Central memory CD4-positive, alpha-beta T cell (primary cell): ENCODE data around the gene WARS2.
"Not testable (repeated sequence)": the region's sequence is repeated elsewhere in the genome, so short reads cannot be mapped to it uniquely, and the experiment has no call there.

Experiments
- DNase-seq: peaks from one replicate; pipeline ENCODE4 v3.0.0; 2022
- total RNA-seq, 3 experiments: gene quantifications; one replicate each; lab custom pipeline; 2026; lab: John Stamatoyannopoulos, UW

The WARS2 gene
- 12.7 to 34.2 (median 20.5) reads per million in 3 experiments for total RNA-seq

DNA sequence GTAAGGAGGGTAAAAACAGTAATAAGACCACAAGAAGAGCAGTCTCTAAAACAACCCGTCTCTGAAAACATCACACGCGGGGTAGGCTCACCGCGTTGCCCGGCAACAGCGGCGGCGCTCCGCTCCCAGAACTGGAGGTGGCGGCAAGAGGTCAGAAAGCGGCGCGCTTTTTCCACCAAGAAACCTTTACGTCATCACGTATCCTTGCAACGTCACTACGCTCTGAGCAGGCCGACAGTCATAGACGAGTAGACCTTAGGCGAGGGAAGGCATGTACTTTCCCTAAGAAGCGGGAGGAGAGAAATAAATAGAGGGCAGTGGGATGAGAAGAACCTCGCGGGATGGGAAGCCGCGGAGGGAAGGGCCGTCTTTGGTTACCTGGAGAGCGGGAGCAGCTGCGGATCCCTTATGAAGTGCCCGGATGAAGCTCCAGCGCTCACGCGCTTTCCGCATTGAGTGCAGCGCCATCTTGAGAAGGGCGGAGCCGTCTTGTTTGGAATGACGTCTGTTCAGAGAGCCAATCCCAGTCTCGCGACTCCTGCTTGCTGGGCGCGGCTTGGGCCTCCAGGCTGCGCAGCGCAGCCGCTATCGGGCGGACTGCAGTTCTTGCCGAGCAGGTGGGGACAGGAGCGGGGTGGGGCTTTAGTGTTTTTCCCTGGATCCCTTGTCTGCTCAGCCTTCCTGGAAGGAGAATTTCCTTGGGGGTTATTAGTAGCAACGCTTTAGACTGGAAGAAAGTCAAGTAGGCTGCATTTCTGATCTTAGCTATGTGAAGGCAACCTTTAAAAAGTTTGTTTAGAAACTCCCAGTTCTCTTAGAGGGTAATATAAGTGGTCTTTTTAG, at the start of gene WARS2:
TSS of gene WARS2 (minus strand) at position 477 of the 843 bp plus-strand sequence. CDS start at position 468, 9 bp downstream.
- peak; percentile 97 for DNase-seq

DNA sequence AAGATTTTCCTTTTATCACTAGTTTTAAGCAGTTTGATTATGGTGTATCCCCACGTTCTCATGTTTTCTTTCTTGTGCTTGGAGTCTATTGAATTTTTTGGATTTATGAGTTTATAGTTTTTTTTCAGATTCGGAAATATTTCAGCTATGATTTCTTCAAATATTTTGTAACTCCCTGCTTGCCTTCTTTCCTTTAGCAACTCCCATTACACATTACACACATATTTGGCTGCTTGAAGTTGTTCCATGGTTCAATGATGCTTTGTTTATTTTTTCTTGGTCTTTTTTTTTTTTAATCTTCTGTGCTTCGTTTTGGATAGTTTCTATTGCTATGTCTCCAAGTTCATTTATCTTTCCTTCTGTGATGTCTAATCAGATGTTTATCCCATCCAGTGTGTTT, 48.5 kb upstream of the WARS2 start:
- DNase-seq, result no peak

DNA sequence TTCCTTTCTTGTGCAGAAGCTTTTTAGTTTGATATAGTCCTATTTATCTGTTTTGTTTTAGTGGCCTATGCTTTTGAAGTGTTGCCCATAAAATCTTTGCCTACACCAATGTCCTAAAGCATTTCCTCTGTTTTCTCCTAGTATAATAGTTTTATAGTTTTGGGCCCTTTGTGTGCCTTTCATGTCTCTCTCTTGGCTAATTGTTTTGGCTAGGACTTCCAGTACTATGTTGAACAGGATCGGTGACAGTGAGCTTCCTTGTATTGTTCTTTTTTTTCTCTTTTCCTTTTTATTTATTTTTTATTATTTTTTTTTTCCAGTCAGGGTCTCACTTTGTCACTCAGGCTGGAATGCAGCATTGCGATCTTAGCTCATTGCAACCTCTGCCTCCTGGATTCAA, 47.0 kb upstream of the WARS2 start:
- DNase-seq, result no peak

GRCh38 chr1:119186471-119186870, 46.0 kb upstream of the WARS2 start:
- DNase-seq, result no peak

GRCh38 chr1:119184972-119185371, 44.5 kb upstream of the WARS2 start:
- DNase-seq, result no peak

DNA sequence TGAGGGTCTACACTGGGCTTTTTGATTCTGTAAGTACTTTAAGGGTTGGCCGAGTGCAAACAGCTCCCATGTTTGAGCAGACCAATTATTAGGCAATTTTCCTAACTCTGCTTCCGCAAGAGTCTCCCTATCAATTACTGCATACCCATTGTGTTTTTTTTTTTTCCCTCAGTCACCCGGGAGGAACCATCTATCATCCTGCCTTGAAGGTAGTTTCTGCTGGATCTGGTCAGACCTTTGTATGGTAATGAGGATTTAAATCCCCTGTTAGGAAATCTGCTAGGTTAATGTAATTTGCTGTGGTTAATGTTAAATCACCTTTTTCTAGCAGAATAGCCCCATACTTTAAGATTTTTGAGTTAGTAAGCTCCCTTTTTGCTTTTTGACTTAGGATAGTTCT, 40.8 kb upstream of the WARS2 start:
- no peak for DNase-seq

DNA sequence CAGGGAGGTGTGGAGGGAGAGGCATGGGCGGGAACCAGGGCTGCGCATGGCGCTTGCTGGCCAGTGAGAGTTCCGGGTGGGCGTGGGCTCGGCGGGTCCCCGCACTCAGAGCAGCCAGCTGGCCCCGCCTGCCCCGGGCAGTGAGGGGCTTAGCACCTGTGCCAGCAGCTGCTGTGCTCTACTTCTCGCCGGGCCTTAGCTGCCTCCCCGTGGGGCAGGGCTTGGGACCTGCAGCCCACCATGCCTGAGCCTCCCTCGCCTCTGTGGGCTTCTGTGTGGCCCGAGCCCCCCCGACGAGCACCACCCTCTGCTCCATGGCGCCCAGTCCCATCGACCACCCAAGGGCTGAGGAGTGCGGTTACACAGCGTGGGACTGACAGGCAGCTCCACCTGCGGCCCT, 38.6 kb upstream of the WARS2 start:
- no peak for DNase-seq

DNA sequence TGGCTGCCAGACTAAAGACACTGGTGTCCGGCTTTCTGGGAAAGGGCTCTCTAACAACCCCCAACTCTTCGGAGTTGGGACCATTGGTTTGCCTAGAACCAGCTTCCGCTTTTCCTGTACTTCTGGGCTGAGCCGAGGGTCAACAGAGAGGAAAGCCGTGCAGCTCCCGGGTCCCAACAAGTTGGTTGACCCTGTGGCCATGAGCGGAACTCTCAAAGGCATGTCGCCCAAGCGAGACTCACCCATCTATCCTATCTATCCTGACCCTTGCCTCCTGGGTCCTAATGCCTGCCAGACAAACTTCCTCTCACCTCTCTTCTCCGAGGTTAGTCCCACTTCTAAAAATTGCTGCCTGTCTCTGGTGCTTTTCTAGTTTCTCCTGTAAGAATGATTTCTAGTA, 32.5 kb upstream of the WARS2 start:
- not testable (repeated sequence) for DNase-seq

GRCh38 chr1:119171381-119172010, 31.0 kb upstream of the WARS2 start:
- not testable (repeated sequence) for DNase-seq

- no peak for DNase-seq
Observed at GRCh38 chr1:119163396-119163795, 22.9 kb upstream of the WARS2 start.

- DNase-seq, result no peak
Observed at GRCh38 chr1:119160866-119161265, 20.4 kb upstream of the WARS2 start.

- DNase-seq, result no peak
Observed at GRCh38 chr1:119160409-119160808, 20.0 kb upstream of the WARS2 start.

DNA sequence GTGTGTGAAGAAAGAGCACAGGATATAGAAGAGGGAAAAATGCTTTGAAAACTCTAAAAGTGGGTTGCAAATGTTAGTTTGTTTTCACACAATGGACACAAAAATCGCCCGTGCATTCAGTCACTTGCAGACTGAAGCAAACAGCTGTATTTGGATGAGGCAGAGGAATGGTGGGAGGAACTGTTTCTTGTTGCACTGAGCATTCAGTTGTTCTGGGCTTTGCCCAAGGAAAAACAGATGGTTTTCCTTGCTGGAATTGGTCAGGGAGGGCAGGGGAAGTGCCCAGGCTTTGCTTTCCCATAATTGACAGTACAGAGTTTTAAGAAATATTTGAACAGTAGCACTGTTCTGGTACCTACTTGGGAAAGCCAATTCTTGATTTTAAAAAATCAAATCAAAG, 19.5 kb upstream of the WARS2 start:
- no peak for DNase-seq

GRCh38 chr1:119159111-119159510, 18.7 kb upstream of the WARS2 start:
- DNase-seq, result no peak

DNA sequence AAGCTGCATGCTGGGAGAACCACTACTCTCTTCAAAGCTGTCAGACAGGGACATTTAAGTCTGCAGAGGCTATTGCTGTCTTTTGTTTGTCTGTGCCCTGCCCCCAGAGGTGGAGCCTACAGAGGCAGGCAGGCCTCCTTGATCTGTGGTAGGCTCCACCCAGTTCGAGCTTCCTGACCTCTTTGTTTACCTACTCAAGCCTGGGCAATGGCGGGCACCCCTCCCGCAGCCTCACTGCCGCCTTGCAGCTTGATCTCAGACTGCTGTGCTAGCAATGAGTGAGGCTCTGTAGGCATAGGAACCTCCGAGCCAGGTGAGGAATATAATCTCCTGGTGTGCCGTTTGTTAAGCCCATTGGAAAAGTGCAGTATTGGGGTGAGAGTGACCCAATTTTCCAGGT, 16.3 kb upstream of the WARS2 start:
- not testable (repeated sequence) for DNase-seq

DNA sequence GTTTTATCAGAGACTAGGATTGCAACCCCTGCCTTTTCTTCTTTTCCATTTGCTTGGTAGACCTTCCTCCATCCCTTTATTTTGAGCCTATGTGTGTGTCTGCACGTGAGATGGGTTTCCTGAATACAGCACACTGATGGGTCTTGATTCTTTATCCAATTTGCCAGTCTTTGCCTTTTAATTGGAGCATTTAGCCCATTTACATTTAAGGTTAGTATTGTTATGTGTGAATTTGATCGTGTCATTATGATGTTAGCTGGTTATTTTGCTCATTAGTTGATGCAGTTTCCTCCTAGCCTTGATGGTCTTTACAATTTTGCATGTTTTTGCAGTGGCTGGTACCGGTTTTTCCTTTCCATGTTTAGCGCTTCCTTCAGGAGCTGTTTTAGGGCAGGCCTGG, 14.6 kb upstream of the WARS2 start:
- DNase-seq, result not testable (repeated sequence)

- no peak for DNase-seq
Observed at GRCh38 chr1:119150150-119150549, 9.7 kb upstream of the WARS2 start.

DNA sequence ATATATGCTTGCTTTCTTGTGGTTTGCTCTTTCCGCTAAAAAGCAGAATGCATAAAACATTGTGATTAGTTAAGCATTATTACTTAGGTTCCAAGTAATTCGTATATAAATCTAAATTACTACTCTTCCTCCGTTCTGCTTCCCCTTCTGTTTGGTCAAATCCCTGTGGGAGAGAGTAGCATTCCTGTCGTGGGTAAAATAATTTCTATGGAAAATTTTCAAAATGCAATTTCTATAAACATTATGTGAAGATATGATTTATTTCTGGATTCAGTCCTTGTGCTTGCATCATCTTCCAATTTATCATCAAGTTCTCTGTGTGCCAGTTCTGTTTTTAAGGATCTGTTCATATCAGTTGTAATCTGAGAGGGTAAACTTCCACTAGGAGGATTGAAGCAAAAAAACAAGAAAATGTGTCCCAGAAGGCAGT, 7.2 kb upstream of the WARS2 start:
- no peak for DNase-seq

DNA sequence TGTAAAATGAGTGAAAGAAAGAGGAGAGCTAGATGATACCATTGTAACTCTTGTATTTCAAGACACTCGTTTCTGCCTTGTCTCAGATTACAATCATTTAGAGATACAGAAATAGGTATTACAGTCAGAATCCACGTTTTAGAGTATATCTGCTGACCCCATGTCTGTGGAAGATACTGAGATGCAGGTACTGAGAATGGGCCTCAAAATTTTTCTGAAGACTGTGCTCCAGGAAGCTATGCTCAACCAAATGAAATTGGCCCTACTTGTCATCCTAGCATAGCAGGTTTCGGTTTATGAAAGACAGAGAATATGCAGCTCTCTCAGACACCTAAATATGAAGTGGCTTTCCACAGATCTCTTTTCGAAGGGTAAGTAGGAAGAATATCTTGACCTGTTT, 6.0 kb upstream of the WARS2 start:
- DNase-seq, result no peak

- DNase-seq, result no peak
Observed at GRCh38 chr1:119144813-119145212, 4.4 kb upstream of the WARS2 start.

- DNase-seq, result no peak
Observed at GRCh38 chr1:119143706-119144105, 3.3 kb upstream of the WARS2 start.

DNA sequence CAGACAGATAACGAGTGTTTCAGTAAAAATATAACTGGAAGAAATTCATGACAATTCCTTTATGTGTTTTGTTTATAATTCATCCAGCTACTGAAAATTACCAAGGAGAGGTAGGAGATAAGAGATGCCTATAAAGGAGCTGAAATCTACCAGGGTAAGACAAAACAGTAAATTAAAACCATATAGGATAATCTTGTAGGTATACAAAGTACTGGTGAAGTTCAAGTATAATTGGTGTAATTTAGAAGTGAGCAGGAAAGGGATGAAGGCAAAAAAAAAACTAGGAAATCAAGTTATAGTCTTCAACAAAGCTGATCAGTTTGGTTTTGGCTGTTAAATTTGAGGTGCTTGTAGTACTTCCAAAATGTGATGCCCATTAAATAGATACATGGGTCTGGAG, 1.2 kb upstream of the WARS2 start:
- no peak for DNase-seq

- DNase-seq, result no peak
Observed at GRCh38 chr1:119141020-119141424, 569 bp upstream of the WARS2 start.

- DNase-seq, result no peak
Observed at GRCh38 chr1:119139857-119140176, 636 bp downstream of the WARS2 start.
